Mesenchymal stem cell (in vitro differentiated cells and primary cell): Measurements from ENCODE around the gene PRRC1.
A peak's percentile ranks its signal among the peaks of the same experiment; 100 is the strongest.
"Not testable (repeated sequence)": the region's sequence is repeated elsewhere in the genome, so short reads cannot be mapped to it uniquely, and the experiment has no call there.

ENCODE experiments used
- DNase-seq: peaks from one replicate; pipeline ENCODE4 v3.0.0-alpha.2; 2013
- H2AFZ ChIP-seq: one replicate; pipeline ENCODE4 v1.6.1; 2013; ENCODE audit warnings: low read depth, mild to moderate bottlenecking, control low read depth, inconsistent platforms, low read length, moderate library complexity
- H2AK5ac ChIP-seq: 2 replicates; pipeline ENCODE4 v1.6.1; 2013; ENCODE audit warnings: low read length, moderate library complexity, mild to moderate bottlenecking, inconsistent platforms; ENCODE audit not compliant: severe bottlenecking
- H2BK120ac ChIP-seq: one replicate; pipeline ENCODE4 v1.6.1; 2013; ENCODE audit warnings: low read depth, mild to moderate bottlenecking, inconsistent platforms, low read length, moderate library complexity
- H2BK12ac ChIP-seq, 2 experiments: one replicate each; pipeline ENCODE4 v1.6.1; 2013; ENCODE audit warnings: inconsistent platforms in 2 of 2, low read length in 2 of 2, mild to moderate bottlenecking in 2 of 2, moderate library complexity in 2 of 2, control low read depth in 1 of 2
- H2BK15ac ChIP-seq: one replicate; pipeline ENCODE4 v1.6.1; 2013; ENCODE audit warnings: mild to moderate bottlenecking, low read depth, inconsistent platforms; ENCODE audit not compliant: poor library complexity, severe bottlenecking
- H2BK5ac ChIP-seq: 2 replicates; pipeline ENCODE4 v1.6.1; 2013; ENCODE audit warnings: low read depth, mild to moderate bottlenecking, low read length, control low read depth, inconsistent platforms; ENCODE audit not compliant: poor library complexity, severe bottlenecking
- H3K14ac ChIP-seq, 2 experiments: one replicate each; pipeline ENCODE4 v1.6.1; 2013; ENCODE audit warnings: inconsistent platforms in 2 of 2, low read length in 2 of 2, control low read depth in 1 of 2, mild to moderate bottlenecking in 1 of 2, moderate library complexity in 1 of 2
- H3K18ac ChIP-seq, 2 experiments: one replicate each; pipeline ENCODE4 v1.6.1; 2013; ENCODE audit warnings: inconsistent platforms in 2 of 2, low read length in 2 of 2, control low read depth in 1 of 2, low read depth in 1 of 2, mild to moderate bottlenecking in 1 of 2
- H3K23ac ChIP-seq, 2 experiments: one replicate each; pipeline ENCODE4 v1.6.1; 2013; ENCODE audit warnings: inconsistent platforms in 2 of 2, low read length in 2 of 2, mild to moderate bottlenecking in 2 of 2, moderate library complexity in 2 of 2, control low read depth in 1 of 2
- H3K27ac ChIP-seq: 2 replicates; pipeline ENCODE4 v1.5.1; 2013; ENCODE audit warnings: mild to moderate bottlenecking, moderate library complexity, low read length, control low read depth, inconsistent platforms; ENCODE audit not compliant: poor library complexity, severe bottlenecking
- H3K27me3 ChIP-seq, 2 experiments: 2 replicates each; pipeline versions ENCODE4 v1.6.1 to v1.7.0; 2013; ENCODE audit warnings: low read length in 2 of 2, mild to moderate bottlenecking in 2 of 2, moderate library complexity in 2 of 2, control low read depth in 1 of 2, inconsistent platforms in 1 of 2; ENCODE audit not compliant: control insufficient read depth in 1 of 2, insufficient read depth in 1 of 2
- H3K36me3 ChIP-seq, 2 experiments: 2 replicates each; pipeline versions ENCODE4 v1.6.1 to v1.7.0; 2013; ENCODE audit warnings: low read length in 2 of 2, control low read depth in 1 of 2, inconsistent platforms in 1 of 2, low read depth in 1 of 2, mild to moderate bottlenecking in 1 of 2; ENCODE audit not compliant: insufficient read depth in 2 of 2, control insufficient read depth in 1 of 2
- H3K4ac ChIP-seq, 2 experiments: one replicate each; pipeline ENCODE4 v1.6.1; 2013; ENCODE audit warnings: inconsistent platforms in 2 of 2, low read length in 2 of 2, mild to moderate bottlenecking in 2 of 2, moderate library complexity in 2 of 2, control low read depth in 1 of 2, low read depth in 1 of 2
- H3K4me1 ChIP-seq: 2 replicates; pipeline ENCODE4 v1.6.1; 2013; ENCODE audit warnings: low read depth, low read length, control low read depth; ENCODE audit not compliant: control insufficient read depth, insufficient read depth
- H3K4me2 ChIP-seq: 2 replicates; pipeline ENCODE4 v1.6.1; 2013; ENCODE audit warnings: low read length, mild to moderate bottlenecking, inconsistent platforms; ENCODE audit not compliant: poor library complexity, severe bottlenecking
- H3K4me3 ChIP-seq, 2 experiments: 2 replicates each; pipeline versions ENCODE4 v1.5.1 to v1.7.0; 2013; ENCODE audit warnings: low read length in 2 of 2, mild to moderate bottlenecking in 2 of 2, control low read depth in 1 of 2, low read depth in 1 of 2; ENCODE audit not compliant: insufficient read depth in 1 of 2
- H3K79me1 ChIP-seq: replicated peaks from 2 replicates; pipeline ENCODE4 v1.6.1; 2013; ENCODE audit warnings: mild to moderate bottlenecking, control low read depth, low read length, inconsistent platforms; ENCODE audit not compliant: poor library complexity, severe bottlenecking
- H3K9ac ChIP-seq: 2 replicates; pipeline ENCODE4 v1.7.0; 2013; ENCODE audit warnings: mild to moderate bottlenecking, low read length, moderate library complexity
- H3K9me3 ChIP-seq: 2 replicates; pipeline ENCODE4 v1.7.0; 2013; ENCODE audit warnings: mild to moderate bottlenecking, low read length; ENCODE audit not compliant: control insufficient read depth
- H4K8ac ChIP-seq: one replicate; pipeline ENCODE4 v1.6.1; 2013; ENCODE audit warnings: inconsistent platforms, mild to moderate bottlenecking, low read length, moderate library complexity
- H4K91ac ChIP-seq: one replicate; pipeline ENCODE4 v1.6.1; 2013; ENCODE audit warnings: mild to moderate bottlenecking, low read length, inconsistent platforms
- WGBS: methylation state at CpG from one replicate; pipeline ENCODE4 v1.1.7; 2013; ENCODE audit warnings: mixed read lengths; 5-methylcytosine and 5-hydroxymethylcytosine counted together

Gene PRRC1

DNA sequence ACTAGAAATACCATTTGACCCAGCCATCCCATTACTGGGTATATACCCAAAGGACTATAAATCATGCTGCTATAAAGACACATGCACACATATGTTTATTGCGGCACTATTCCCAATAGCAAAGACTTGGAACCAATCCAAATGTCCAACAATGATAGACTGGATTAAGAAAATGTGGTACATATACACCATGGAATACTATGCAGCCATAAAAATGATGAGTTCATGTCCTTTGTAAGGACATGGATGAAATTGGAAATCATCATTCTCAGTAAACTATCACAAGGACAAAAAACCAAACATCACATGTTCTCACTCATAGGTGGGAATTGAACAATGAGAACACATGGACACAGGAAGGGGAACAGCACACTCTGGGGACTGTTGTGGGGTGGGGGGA lies 27.8 kb downstream of the PRRC1 start:
- H3K27ac ChIP-seq, H3K4ac ChIP-seq: not testable (repeated sequence)
- WGBS = no CpG with 5 or more reads among the region's 1 CpG

DNA sequence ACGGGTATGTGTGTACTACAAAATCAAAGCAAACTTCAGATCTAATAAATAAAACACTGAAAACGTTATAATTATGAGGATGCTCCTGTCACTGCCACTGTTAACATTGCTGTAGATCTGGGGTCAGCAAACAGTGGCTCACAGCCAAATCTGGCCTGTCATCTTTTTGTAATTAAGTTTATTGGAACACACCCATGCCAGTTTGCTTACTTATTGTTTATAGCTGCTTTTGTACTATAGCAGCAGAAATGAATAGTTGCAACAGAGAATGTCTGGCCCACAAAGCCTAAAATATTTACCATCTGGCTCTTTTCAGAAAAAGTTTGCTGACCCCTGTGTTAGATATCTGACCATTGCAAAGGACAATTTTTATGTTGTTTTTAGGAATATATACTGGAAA lies 32.1 kb downstream of the PRRC1 start:
- no peak overlapping the region for H2BK12ac ChIP-seq
- H3K79me1 ChIP-seq = peaks cover 10% of the 10 kb centered on the region
- H3K9me3 ChIP-seq = no peaks in the 10 kb centered on the region
- no peak overlapping the region for H4K91ac ChIP-seq
- no peak overlapping the region for H2BK5ac ChIP-seq
- H3K4me2 ChIP-seq = no peak overlapping the region
- WGBS = 89% methylated on average over 2 of the region's 2 CpGs
- no peak overlapping the region for H2BK15ac ChIP-seq
- H2AK5ac ChIP-seq = no peak overlapping the region
- no peak for DNase-seq
- no peak overlapping the region for H3K9ac ChIP-seq
- peaks cover 15 to 81% of the 10 kb centered on the region in 2 experiments for H3K36me3 ChIP-seq
- no peak overlapping the region for H2AFZ ChIP-seq
- H4K8ac ChIP-seq = no peak overlapping the region
- no peak overlapping the region for H3K4me3 ChIP-seq
- H3K27me3 ChIP-seq = no peaks in the 10 kb centered on the region
- H3K18ac ChIP-seq = no peak overlapping the region
- no peak overlapping the region for H3K14ac ChIP-seq
- no peak overlapping the region for H2BK120ac ChIP-seq
- H3K23ac ChIP-seq = no peak overlapping the region
- H3K4ac ChIP-seq = no peak overlapping the region
- no peak overlapping the region for H3K27ac ChIP-seq
- peaks cover 3% of the 10 kb centered on the region for H3K4me1 ChIP-seq

More for the DNA sequence above, 27.8 kb downstream of the PRRC1 start:
- H3K79me1 ChIP-seq, H3K18ac ChIP-seq, H2BK5ac ChIP-seq, DNase-seq, H3K9me3 ChIP-seq, H3K27me3 ChIP-seq, H2BK120ac ChIP-seq, H3K23ac ChIP-seq, H3K4me3 ChIP-seq, H3K9ac ChIP-seq, H3K14ac ChIP-seq, H3K4me2 ChIP-seq, H2BK15ac ChIP-seq, H2AFZ ChIP-seq, H4K91ac ChIP-seq, H3K4me1 ChIP-seq, H2AK5ac ChIP-seq, H4K8ac ChIP-seq, H2BK12ac ChIP-seq: not testable (repeated sequence)
- H3K36me3 ChIP-seq = peaks cover 8 to 44% of the 10 kb centered on the region in 2 experiments

DNA sequence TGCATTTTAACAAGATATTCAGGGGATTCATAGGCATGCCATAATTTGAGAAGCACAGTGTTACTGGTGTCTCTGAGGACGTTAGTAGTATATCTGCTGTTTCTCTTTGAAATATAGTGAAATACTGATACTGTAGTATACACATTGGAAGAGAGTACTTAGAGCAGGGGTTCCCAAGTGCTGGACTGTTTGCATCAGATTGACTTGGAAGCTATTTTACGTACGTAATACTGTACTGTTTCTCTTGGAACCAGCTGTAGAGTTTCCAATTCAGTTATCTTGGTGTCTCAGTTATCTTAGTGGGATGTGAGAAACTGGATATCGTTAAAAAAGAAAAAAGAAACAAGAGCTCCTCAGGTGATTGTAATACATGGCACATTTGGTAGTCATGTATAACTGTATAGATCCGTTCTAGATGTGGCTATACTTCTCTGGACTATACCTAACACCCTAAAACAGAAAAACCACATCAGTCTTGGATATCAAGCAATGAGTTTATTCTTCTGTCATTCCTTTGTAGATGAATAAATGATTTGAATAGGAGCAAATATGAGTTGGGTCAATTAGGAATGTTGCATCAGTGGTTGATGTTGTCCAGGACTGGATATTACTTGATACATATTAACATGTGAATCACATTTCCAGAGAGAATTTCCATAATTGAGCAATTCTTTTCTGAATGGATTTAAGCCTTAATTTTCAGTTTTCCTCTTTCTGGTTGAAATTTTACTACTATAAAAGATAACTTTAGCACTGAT lies 33.4 kb downstream of the PRRC1 start:
- 97% methylated on average over 5 of the region's 5 CpGs for WGBS
- H3K36me3 ChIP-seq = peaks cover 12 to 92% of the 10 kb centered on the region in 2 experiments

DNA sequence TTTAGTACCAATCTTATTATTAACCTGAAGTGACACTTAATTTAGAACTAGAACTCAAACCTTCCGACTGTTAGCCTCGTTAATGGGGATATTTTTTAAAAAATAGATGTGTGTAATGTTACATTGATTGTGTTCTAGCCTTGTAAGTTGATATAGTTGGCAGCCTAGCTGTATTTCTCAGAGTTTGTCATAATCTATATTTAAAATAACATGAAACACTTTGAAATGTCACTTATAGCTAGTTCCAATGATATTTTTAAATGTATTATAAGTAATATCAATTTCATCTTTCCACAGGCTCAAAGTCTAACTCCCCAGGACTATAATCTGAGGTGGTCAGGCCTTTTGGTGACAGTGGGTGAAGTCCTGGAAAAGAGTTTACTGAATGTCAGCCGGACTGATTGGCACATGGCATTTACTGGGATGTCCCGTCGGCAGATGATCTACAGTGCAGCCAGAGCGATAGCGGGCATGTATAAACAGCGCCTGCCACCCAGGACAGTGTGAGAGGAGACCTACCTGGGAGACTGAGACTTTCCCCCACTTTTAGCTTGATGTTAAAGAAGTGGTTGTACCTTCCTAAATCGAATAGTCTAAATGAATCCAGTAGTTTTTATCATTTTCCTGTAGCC lies 34.1 kb downstream of the PRRC1 start:
- no peak overlapping the region for H3K18ac ChIP-seq
- no peak overlapping the region for H3K4me2 ChIP-seq
- no peak overlapping the region for H2BK15ac ChIP-seq
- H3K23ac ChIP-seq = no peak overlapping the region
- no peaks in the 10 kb centered on the region for H3K27me3 ChIP-seq
- H2BK12ac ChIP-seq = no peak overlapping the region
- no peak overlapping the region for H4K91ac ChIP-seq
- no peak overlapping the region for H3K14ac ChIP-seq
- no peak overlapping the region for H3K4ac ChIP-seq
- H2AFZ ChIP-seq = no peak overlapping the region
- H3K36me3 ChIP-seq = peaks cover 12 to 86% of the 10 kb centered on the region in 2 experiments
- WGBS = 100% methylated on average over 9 of the region's 9 CpGs
- peaks cover 3% of the 10 kb centered on the region for H3K4me1 ChIP-seq
- no peak overlapping the region for H2BK5ac ChIP-seq
- no peak overlapping the region for H4K8ac ChIP-seq
- H3K9me3 ChIP-seq = no peaks in the 10 kb centered on the region
- no peak overlapping the region for H2BK120ac ChIP-seq
- DNase-seq = no peak
- H2AK5ac ChIP-seq = no peak overlapping the region
- peaks cover 10% of the 10 kb centered on the region for H3K79me1 ChIP-seq
- H3K4me3 ChIP-seq = no peak overlapping the region
- no peak overlapping the region for H3K27ac ChIP-seq
- no peak overlapping the region for H3K9ac ChIP-seq

More for the DNA sequence above, 33.4 kb downstream of the PRRC1 start:
- Histone ChIP-seq H3K14ac (no peak overlapping the region), H3K23ac (no peak overlapping the region), H3K4me3 (no peak overlapping the region), H3K27me3 (no peaks in the 10 kb centered on the region), H3K9me3 (no peaks in the 10 kb centered on the region), H2BK15ac (no peak overlapping the region), H2BK5ac (no peak overlapping the region), H3K4me2 (no peak overlapping the region), H3K27ac (no peak overlapping the region), H2BK120ac (no peak overlapping the region), H4K8ac (no peak overlapping the region), H3K4me1 (peaks cover 3% of the 10 kb centered on the region), H2AK5ac (no peak overlapping the region), H3K79me1 (peaks cover 10% of the 10 kb centered on the region), H3K4ac (no peak overlapping the region), H2AFZ (no peak overlapping the region), H3K9ac (no peak overlapping the region), H4K91ac (no peak overlapping the region), H3K18ac (no peak overlapping the region), H2BK12ac (no peak overlapping the region)
- DNase-seq = peak; percentile 25
